Tibial artery (tissue), 4 donors: Measurements from ENCODE around the gene SUFU.

Source experiments
- DNase-seq, 2 donors: peaks; one replicate each; pipeline ENCODE4 v3.0.0-alpha.2; 2019
- H3K27ac ChIP-seq, 2 donors: fragments of 200-600 bp; sonication (generic) in 1 of 2; 1 replicate in 1 of 2; 2 replicates in 1 of 2; pipeline ENCODE4 v1.5.1; 2018 to 2019; ENCODE audit warnings: mild to moderate bottlenecking in 1 of 2
- H3K27me3 ChIP-seq, 2 donors: fragments of 200-600 bp; sonication (generic) in 1 of 2; one replicate each; pipeline versions ENCODE4 v1.5.1 to v1.6.0; 2016 to 2019
- H3K36me3 ChIP-seq, 3 donors: fragments of 200-600 bp; sonication (generic) in 2 of 3; one replicate each; pipeline ENCODE4 v1.5.1; 2016 to 2019; ENCODE audit warnings: mild to moderate bottlenecking in 2 of 3
- H3K4me1 ChIP-seq, 4 donors: fragments of 200-600 bp; sonication (generic) in 2 of 4; 1 replicate in 3 of 4; 2 replicates in 1 of 4; pipeline ENCODE4 v1.5.1; 2016 to 2019
- H3K4me3 ChIP-seq, 2 donors: fragments of 200-600 bp; sonication (generic) in 1 of 2; 1 replicate in 1 of 2; 2 replicates in 1 of 2; pipeline ENCODE4 v1.5.1; 2018 to 2019; ENCODE audit warnings: mild to moderate bottlenecking in 2 of 2
- H3K9me3 ChIP-seq, 3 donors: fragments of 200-600 bp; sonication (generic) in 1 of 3; one replicate each; pipeline ENCODE4 v1.5.1; 2016 to 2019
- intact Hi-C: fragments of 100-400 bp; cut with DNase I; formaldehyde crosslinking; loops from one replicate; pipeline ENCODE4 v1.15.0; 2023; ENCODE audit warnings: low total_unique reads
- TF ChIP-seq, protein P1 (sequence below), 2 experiments: fragments of 200-600 bp in 1 of 2; fragments of 450-650 bp in 1 of 2; IDR thresholded peaks; one replicate each; pipeline ENCODE4 v1.5.1; 2017 to 2019; ENCODE audit warnings: antibody characterized with exemption in 2 of 2, mild to moderate bottlenecking in 1 of 2, moderate library complexity in 1 of 2

The SUFU gene

DNA sequence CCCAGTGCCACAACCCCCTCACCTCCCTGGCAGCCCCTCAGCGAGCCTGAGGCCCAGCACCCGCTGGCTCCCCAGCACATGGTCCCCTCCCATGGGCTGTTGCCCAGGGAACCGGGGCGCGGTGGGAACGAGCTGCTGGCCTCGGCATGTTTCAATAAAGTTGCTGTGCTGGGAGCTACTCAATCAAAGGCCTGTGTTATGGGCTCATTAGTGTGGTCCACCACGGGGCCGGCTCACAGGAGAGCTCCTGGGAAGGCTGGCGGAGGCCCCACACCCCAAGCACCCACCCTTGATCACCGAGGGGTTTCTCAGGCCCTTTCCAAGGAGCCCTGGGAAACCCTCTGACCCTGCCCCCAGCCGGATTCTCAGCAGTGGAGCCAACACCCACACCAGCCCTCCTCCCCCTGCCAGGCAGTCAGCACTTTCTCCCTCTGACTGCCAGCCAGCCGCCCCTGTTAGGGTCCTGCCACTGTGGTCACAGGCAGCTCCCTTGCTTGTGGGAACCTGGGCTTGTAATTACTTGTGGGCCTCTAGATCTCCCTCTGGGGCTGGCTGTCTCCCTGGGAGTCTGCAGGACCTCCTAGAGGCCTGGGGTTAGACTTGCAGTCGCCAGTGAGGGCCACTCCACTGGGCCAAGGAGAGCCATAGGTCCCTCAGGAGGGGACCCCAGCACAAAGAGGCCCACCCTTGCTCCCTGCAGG is 115.7 kb downstream of the SUFU start:
- H3K9me3 ChIP-seq, result no peaks in the 10 kb centered on the region
- no peak overlapping the region for H3K4me3 ChIP-seq
- intact Hi-C loops, result no loop called here
- peaks cover 0 to 44% (median 36%) of the 10 kb centered on the region in 4 donors for H3K4me1 ChIP-seq
- H3K27ac ChIP-seq, result peak overlapping the region; percentile 61 to 62
- DNase-seq, result no peak
- peaks cover 11 to 42% (median 36%) of the 10 kb centered on the region in 3 donors for H3K36me3 ChIP-seq
- no peaks in the 10 kb centered on the region for H3K27me3 ChIP-seq
- TF ChIP-seq, protein P1, sequence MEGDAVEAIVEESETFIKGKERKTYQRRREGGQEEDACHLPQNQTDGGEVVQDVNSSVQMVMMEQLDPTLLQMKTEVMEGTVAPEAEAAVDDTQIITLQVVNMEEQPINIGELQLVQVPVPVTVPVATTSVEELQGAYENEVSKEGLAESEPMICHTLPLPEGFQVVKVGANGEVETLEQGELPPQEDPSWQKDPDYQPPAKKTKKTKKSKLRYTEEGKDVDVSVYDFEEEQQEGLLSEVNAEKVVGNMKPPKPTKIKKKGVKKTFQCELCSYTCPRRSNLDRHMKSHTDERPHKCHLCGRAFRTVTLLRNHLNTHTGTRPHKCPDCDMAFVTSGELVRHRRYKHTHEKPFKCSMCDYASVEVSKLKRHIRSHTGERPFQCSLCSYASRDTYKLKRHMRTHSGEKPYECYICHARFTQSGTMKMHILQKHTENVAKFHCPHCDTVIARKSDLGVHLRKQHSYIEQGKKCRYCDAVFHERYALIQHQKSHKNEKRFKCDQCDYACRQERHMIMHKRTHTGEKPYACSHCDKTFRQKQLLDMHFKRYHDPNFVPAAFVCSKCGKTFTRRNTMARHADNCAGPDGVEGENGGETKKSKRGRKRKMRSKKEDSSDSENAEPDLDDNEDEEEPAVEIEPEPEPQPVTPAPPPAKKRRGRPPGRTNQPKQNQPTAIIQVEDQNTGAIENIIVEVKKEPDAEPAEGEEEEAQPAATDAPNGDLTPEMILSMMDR (IDR thresholded peaks at IDR 0.05), result no peak

GRCh38 chr10:102620138-102620590 is 116.4 kb downstream of the SUFU start:
- Histone ChIP-seq H3K4me1 (peaks cover 0 to 51% (median 44%) of the 10 kb centered on the region in 4 donors), H3K9me3 (no peaks in the 10 kb centered on the region), H3K27me3 (no peaks in the 10 kb centered on the region), H3K4me3 (no peak overlapping the region), H3K36me3 (peaks cover 11 to 39% (median 31%) of the 10 kb centered on the region in 3 donors), H3K27ac (peak overlapping the region; percentile 61 to 62)
- no peak for DNase-seq
- TF ChIP-seq, protein P1 (IDR thresholded peaks at IDR 0.05), result no peak
- intact Hi-C loops, result no loop called here

DNA sequence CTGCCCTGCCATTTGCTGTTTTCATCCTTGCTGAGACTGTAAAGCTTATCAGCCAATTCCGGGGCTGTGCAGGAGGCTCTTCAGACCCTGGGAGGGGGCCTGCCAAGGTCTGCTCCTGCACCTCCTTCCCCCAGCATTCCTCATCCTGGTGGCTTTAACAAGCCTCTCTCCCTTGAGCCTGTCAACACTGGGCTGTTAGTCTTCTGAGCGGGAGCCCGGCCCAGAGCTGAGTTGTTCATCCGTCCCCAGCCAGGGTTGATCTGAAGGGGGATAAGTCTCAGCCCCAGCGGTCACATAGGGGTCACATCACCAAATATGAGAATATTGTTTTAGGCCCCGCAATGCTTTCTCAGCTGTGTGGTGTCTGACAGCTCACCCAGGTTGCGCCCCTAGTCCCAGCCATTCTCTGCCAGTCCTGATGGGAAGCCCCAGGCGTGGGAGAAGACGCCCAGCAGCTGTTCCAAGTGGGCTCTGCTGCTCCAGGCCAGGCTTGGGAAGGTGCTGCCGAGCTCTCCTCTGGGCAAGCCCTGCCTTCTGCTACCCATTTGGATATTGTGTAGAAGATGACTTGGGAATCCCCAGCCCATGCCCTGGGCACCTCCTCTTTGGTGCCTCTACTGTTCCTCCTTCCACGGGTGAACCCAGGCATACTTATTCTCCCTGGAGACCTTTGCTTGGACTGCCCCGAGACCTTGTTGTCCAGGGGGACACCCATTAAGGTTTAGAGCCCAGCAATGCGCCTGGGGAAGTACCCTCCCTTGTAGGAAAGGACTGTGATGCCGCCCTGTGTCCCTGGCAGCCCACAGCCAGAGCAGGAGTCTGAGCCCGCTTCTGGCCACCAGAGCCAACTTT is 117.0 kb downstream of the SUFU start:
- DNase-seq, result no peak
- Histone ChIP-seq H3K27me3 (no peaks in the 10 kb centered on the region), H3K9me3 (no peaks in the 10 kb centered on the region), H3K4me1 (peaks cover 0 to 58% (median 50%) of the 10 kb centered on the region in 4 donors), H3K27ac (peak overlapping the region; percentile 61 to 62), H3K36me3 (peaks cover 11 to 33% (median 25%) of the 10 kb centered on the region in 3 donors), H3K4me3 (no peak overlapping the region)
- intact Hi-C loops, result no loop called here
- TF ChIP-seq, protein P1 (IDR thresholded peaks at IDR 0.05), result no peak

DNA sequence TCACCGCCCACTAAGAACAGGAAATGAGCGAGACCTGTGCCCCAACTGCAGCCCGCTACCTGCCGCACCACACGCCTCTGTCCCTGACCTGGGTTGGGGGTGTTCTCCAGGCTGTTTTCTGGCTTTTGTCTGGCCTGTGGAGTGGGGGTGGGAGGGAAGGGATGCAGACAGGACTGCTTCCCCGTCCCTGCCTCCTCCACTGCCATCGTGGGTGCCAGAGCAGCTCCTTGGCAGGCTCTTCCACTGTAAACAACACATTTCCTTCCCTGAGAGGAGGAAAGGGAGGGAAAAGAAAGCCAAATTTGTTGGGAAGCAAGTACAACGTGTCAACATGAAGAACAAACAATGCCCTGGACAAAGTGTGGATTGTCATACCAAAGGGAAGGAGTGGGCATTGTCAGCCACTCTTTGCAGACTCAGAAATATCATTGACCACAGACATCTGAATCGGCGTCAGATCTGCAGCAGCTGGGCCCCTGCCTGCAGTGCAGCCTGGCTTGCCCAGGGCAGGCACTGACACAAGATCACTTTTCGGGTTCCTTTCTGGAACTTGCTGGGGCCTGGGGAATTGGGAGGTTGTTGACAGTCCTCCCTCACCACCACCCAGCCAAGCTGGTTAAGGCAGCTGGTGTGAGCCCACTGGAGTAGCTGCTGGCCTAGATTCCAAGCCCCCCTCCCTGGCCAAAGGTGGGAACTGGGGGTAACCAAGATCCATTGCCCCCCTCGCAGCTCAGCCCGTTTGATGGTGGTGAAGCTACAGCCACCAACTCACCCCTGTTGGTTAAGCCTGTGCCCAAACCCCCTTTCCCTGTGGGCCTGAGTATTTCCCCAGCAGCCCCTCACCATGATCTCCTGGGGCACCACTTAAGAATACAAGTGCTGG is 117.9 kb downstream of the SUFU start:
- no peaks in the 10 kb centered on the region for H3K27me3 ChIP-seq
- no peak for DNase-seq
- no peak overlapping the region for H3K4me3 ChIP-seq
- intact Hi-C loops, result no loop called here
- H3K9me3 ChIP-seq, result no peaks in the 10 kb centered on the region
- H3K4me1 ChIP-seq, result peaks cover 0 to 66% (median 57%) of the 10 kb centered on the region in 4 donors
- TF ChIP-seq, protein P1 (IDR thresholded peaks at IDR 0.05), result no peak
- peak overlapping the region; percentile 61 to 62 for H3K27ac ChIP-seq
- peaks cover 11 to 24% (median 16%) of the 10 kb centered on the region in 3 donors for H3K36me3 ChIP-seq

DNA sequence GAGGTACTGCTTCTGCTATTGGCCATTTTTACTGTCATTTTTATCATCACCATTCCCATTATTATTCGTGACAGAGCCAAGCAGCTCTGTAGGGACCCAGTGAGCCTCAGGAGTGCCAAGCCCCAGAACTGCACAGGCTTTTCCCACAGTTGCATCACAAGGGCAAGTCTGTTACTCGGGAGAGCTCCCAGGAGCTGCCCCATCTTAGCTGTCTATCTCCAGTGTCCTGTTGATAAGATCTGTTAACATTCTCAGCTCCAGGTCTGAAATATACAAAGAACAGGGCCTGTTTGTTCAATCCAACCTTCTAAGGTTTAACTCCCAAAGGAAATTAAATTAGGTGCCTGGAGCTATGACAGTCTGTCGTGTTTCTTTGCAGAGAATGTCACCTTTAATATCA is 120.3 kb downstream of the SUFU start:
- intact Hi-C loops, result no loop called here
- H3K4me3 ChIP-seq, result no peak overlapping the region
- H3K27me3 ChIP-seq, result no peaks in the 10 kb centered on the region
- H3K9me3 ChIP-seq, result no peaks in the 10 kb centered on the region
- H3K36me3 ChIP-seq, result peaks cover 0 to 2% (median 0%) of the 10 kb centered on the region in 3 donors
- H3K27ac ChIP-seq, result peak overlapping the region in 1 of 2 donors; percentile 90
- H3K4me1 ChIP-seq, result peaks cover 8 to 88% (median 79%) of the 10 kb centered on the region in 4 donors
- TF ChIP-seq, protein P1 (IDR thresholded peaks at IDR 0.05), result no peak
- no peak for DNase-seq
